Brain microvascular endothelial cell (primary cell): ENCODE results near the gene FGGY.

Experiments
- DNase-seq: peaks from one replicate; pipeline ENCODE4 v3.0.0-alpha.2; 2020
- H3K27ac ChIP-seq: fragments of 250-450 bp; sonication (Bioruptor Pico); 2 replicates; pipeline ENCODE4 v1.5.1; 2020; ENCODE audit warnings: mild to moderate bottlenecking, moderate library complexity
- H3K27me3 ChIP-seq: fragments of 250-450 bp; sonication (Bioruptor Pico); replicated peaks from 2 replicates; pipeline ENCODE4 v1.5.1; 2020; ENCODE audit warnings: mild to moderate bottlenecking
- H3K36me3 ChIP-seq: fragments of 250-450 bp; sonication (Bioruptor Pico); replicated peaks from 2 replicates; pipeline ENCODE4 v1.5.1; 2020; ENCODE audit warnings: mild to moderate bottlenecking
- H3K4me3 ChIP-seq: 2 replicates; pipeline ENCODE4 v1.5.1; 2011; ENCODE audit warnings: low read depth, mild to moderate bottlenecking, control low read depth, low read length, moderate library complexity
- CTCF ChIP-seq: IDR thresholded peaks from 2 replicates; pipeline ENCODE4 v1.5.1; 2011; ENCODE audit warnings: low read depth, mild to moderate bottlenecking, moderate library complexity, low read length, control low read depth, inconsistent platforms; ENCODE audit errors: missing control alignments
- in situ Hi-C: cut with HindIII; loops from 2 replicates; pipeline ENCODE4 v1.10.0; 2017; ENCODE audit warnings: low sequenced_read_pairs, low pct_ligation_motif_present

FGGY gene

GRCh38 chr1:59480188-59480888 lies 183.4 kb downstream of the FGGY start:
- no peak for DNase-seq
- in situ Hi-C loops: no loop called here
- H3K27ac ChIP-seq: no peak overlapping the region
- H3K36me3 ChIP-seq: no peaks in the 10 kb centered on the region
- H3K27me3 ChIP-seq: no peaks in the 10 kb centered on the region
- H3K4me3 ChIP-seq: no peak overlapping the region
- no peak for TF ChIP-seq CTCF

- Histone ChIP-seq H3K27ac (no peak overlapping the region), H3K36me3 (no peaks in the 10 kb centered on the region), H3K27me3 (no peaks in the 10 kb centered on the region), H3K4me3 (no peak overlapping the region)
- TF ChIP-seq CTCF: no peak
- in situ Hi-C loops: no loop called here
- DNase-seq: no peak
These were observed 185.1 kb downstream of the FGGY start for GRCh38 chr1:59481881-59482505.

GRCh38 chr1:59482986-59483385 lies 186.1 kb downstream of the FGGY start:
- Histone ChIP-seq H3K27ac (no peak overlapping the region), H3K4me3 (no peak overlapping the region), H3K36me3 (no peaks in the 10 kb centered on the region), H3K27me3 (no peaks in the 10 kb centered on the region)
- no peak for TF ChIP-seq CTCF
- no peak for DNase-seq
- in situ Hi-C loops: no loop called here

GRCh38 chr1:59484096-59484495 lies 187.2 kb downstream of the FGGY start:
- H3K4me3 ChIP-seq: no peak overlapping the region
- no peak for TF ChIP-seq CTCF
- peak; percentile 85 for DNase-seq
- in situ Hi-C loops: no loop called here
- H3K27ac ChIP-seq: peak overlapping the region; percentile 2
- H3K27me3 ChIP-seq: no peaks in the 10 kb centered on the region
- H3K36me3 ChIP-seq: no peaks in the 10 kb centered on the region

- Histone ChIP-seq H3K27ac (no peak overlapping the region), H3K36me3 (no peaks in the 10 kb centered on the region), H3K4me3 (no peak overlapping the region), H3K27me3 (no peaks in the 10 kb centered on the region)
- TF ChIP-seq CTCF: no peak
- DNase-seq: no peak
- in situ Hi-C loops: no loop called here
These were observed 188.3 kb downstream of the FGGY start for GRCh38 chr1:59485171-59485570.

- in situ Hi-C loops: no loop called here
- Histone ChIP-seq H3K27me3 (no peaks in the 10 kb centered on the region), H3K36me3 (no peaks in the 10 kb centered on the region), H3K4me3 (no peak overlapping the region), H3K27ac (no peak overlapping the region)
- no peak for DNase-seq
- no peak for TF ChIP-seq CTCF
These were observed 189.1 kb downstream of the FGGY start for GRCh38 chr1:59485949-59486348.
